Measurements from ENCODE around the gene BICD1.

DNA sequence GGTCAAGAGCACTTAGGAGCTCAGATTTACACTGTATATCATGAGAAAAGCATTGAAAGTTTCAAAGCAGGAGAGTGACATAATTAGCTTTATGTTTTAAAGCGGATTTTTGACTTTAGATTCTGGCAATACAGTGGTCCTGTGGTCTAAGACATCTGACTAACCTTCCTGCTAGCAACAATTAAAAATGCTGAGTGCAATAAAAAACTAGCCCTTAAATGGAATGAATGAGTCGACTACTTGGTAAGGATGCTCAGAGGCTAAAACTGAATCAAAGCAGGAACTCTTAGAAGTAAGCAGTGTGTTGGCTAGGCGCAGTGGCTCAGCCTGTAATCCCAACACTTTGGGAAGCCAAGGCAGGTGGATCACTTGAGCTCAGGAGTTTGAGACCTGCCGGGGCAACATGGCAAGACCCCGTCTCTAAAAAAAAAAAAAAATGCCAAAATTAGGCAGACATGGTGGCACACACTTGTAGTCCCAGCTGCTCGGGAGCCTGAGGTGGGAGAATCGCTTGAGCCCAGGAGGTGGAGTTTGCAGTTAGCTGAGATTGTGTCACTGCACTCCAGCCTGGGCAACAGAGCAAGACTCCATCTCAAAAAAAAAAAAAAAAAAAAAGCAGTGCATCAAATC is 18.9 kb downstream of the BICD1 start:
- TF ChIP-seq, protein P1, sequence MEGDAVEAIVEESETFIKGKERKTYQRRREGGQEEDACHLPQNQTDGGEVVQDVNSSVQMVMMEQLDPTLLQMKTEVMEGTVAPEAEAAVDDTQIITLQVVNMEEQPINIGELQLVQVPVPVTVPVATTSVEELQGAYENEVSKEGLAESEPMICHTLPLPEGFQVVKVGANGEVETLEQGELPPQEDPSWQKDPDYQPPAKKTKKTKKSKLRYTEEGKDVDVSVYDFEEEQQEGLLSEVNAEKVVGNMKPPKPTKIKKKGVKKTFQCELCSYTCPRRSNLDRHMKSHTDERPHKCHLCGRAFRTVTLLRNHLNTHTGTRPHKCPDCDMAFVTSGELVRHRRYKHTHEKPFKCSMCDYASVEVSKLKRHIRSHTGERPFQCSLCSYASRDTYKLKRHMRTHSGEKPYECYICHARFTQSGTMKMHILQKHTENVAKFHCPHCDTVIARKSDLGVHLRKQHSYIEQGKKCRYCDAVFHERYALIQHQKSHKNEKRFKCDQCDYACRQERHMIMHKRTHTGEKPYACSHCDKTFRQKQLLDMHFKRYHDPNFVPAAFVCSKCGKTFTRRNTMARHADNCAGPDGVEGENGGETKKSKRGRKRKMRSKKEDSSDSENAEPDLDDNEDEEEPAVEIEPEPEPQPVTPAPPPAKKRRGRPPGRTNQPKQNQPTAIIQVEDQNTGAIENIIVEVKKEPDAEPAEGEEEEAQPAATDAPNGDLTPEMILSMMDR (conservative IDR thresholded peaks at IDR 0.05 in 1 of 2, IDR thresholded peaks at IDR 0.05 in 1 of 2; ENCODE audit: low read depth in 1 of 2, low read length in 2 of 2), result no peak
- no peak for TF ChIP-seq EZH2 (IDR thresholded peaks at IDR 0.05; ENCODE audit: low read length, missing control alignments)
